HCT116 (cell line): Measurements from ENCODE around the gene MBOAT1. TPM values are rescaled to one million over a fixed set of nuclear protein-coding genes. Genes with fewer than 3 reads are reported as not detected.

ENCODE experiments used
- ATAC-seq: fragments of 200-7000 bp; cut with Tn5 transposase; 2 replicates; pipeline ENCODE4 v1.9.1; 2020; ENCODE audit warnings: mild to moderate bottlenecking, moderate library complexity
- BruUV-seq: library from RNA; stranded (reverse); fragments of 400-500 nt; replicated peaks from 2 replicates; lab custom pipeline; 2021; lab: Mats Ljungman, UMichigan
- CTCF ChIA-PET: fragments of 300-600 bp; sonication (Branson Sonifier 250); formaldehyde crosslinking; loops from one replicate; lab custom pipeline; 2021; ENCODE audit warnings: antibody characterized with exemption; lab: Charles Lee
- POLR2A ChIA-PET: fragments of 300-600, 350-600 bp; sonication (Branson Sonifier 250); formaldehyde crosslinking; loops from one replicate; lab custom pipeline; 2021; ENCODE audit warnings: antibody characterized with exemption; lab: Charles Lee
- RAD21 ChIA-PET, 2 experiments: fragments of 300-600 bp; sonication (Branson Sonifier 250); formaldehyde crosslinking; loops; one replicate each; lab custom pipeline; 2023; ENCODE audit warnings: low total read pairs in 2 of 2; ENCODE audit not compliant: uncharacterized antibody in 2 of 2, unreplicated experiment in 2 of 2, low non-redundant PET in 1 of 2; lab: Charles Lee
- DNase-seq: peaks from one replicate; pipeline ENCODE4 v3.0.0-alpha.2; 2010; ENCODE audit warnings: low read depth, low spot score
- H2AFZ ChIP-seq: fragments of 200-600 bp; shearing (Covaris generic), sonication (generic); 2 replicates; pipeline ENCODE4 v1.6.1; 2017; ENCODE audit warnings: low read depth, mixed run types, mixed read lengths, antibody characterized with exemption, low read length; ENCODE audit not compliant: poor library complexity, severe bottlenecking
- H3K27ac ChIP-seq: 2 replicates; pipeline ENCODE4 v1.5.1; 2012; ENCODE audit warnings: low read depth, low read length
- H3K27me3 ChIP-seq: fragments of 200-600 bp; sonication (generic); 2 replicates; pipeline ENCODE4 v1.6.1; 2016; ENCODE audit warnings: mixed run types, low read length, mixed read lengths; ENCODE audit not compliant: insufficient read depth
- H3K36me3 ChIP-seq, 2 experiments: fragments of 200-500 bp in 1 of 2; fragments of 200-600 bp in 1 of 2; sonication (Bioruptor generic) in 1 of 2; sonication (generic) in 1 of 2; 2 replicates each; pipeline versions ENCODE4 v1.5.1 to v1.6.1; 2014 to 2016; ENCODE audit warnings: low read length in 2 of 2, inconsistent platforms in 1 of 2, mixed read lengths in 1 of 2, mixed run types in 1 of 2; ENCODE audit not compliant: insufficient read depth in 2 of 2, control insufficient read depth in 1 of 2
- H3K4me1 ChIP-seq, 2 experiments: fragments of 200-600 bp in 1 of 2; sonication (generic) in 1 of 2; 2 replicates each; pipeline versions ENCODE4 v1.5.1 to v1.6.1; 2012 to 2017; ENCODE audit warnings: low read length in 2 of 2, inconsistent platforms in 1 of 2, mild to moderate bottlenecking in 1 of 2, mixed read lengths in 1 of 2, mixed run types in 1 of 2, moderate library complexity in 1 of 2; ENCODE audit not compliant: insufficient read depth in 2 of 2, control insufficient read depth in 1 of 2
- H3K4me2 ChIP-seq: fragments of 200-600 bp; sonication (generic); 2 replicates; pipeline ENCODE4 v1.6.1; 2017; ENCODE audit warnings: mixed run types, low read length, mixed read lengths
- H3K4me3 ChIP-seq, 2 experiments: fragments of 200-600 bp in 1 of 2; sonication (generic) in 1 of 2; replicated peaks in 1 of 2; 2 replicates each; pipeline ENCODE4 v1.5.1; 2011 to 2016; ENCODE audit warnings: low read length in 2 of 2, control low read depth in 1 of 2, low read depth in 1 of 2, mild to moderate bottlenecking in 1 of 2, mixed read lengths in 1 of 2, mixed run types in 1 of 2
- H3K79me2 ChIP-seq: fragments of 200-600 bp; sonication (generic); 2 replicates; pipeline ENCODE4 v1.6.1; 2017; ENCODE audit warnings: mild to moderate bottlenecking, mixed run types, low read length, moderate library complexity, mixed read lengths; ENCODE audit not compliant: insufficient read depth
- H3K9ac ChIP-seq: fragments of 200-600 bp; sonication (generic); 2 replicates; pipeline ENCODE4 v1.6.1; 2016; ENCODE audit warnings: low read length, mixed read lengths
- H3K9me2 ChIP-seq: fragments of 200-600 bp; sonication (generic), shearing (Covaris generic); 2 replicates; pipeline ENCODE4 v1.6.1; 2017; ENCODE audit warnings: mixed run types, mild to moderate bottlenecking, moderate library complexity; ENCODE audit not compliant: insufficient read depth
- H3K9me3 ChIP-seq, 2 experiments: fragments of 200-500 bp in 1 of 2; fragments of 200-600 bp in 1 of 2; sonication (Bioruptor generic) in 1 of 2; sonication (generic) in 1 of 2; 2 replicates each; pipeline ENCODE4 v1.6.1; 2014 to 2017; ENCODE audit warnings: low read length in 2 of 2, mixed read lengths in 2 of 2, inconsistent platforms in 1 of 2, low read depth in 1 of 2, mild to moderate bottlenecking in 1 of 2, mixed run types in 1 of 2, moderate library complexity in 1 of 2; ENCODE audit not compliant: control insufficient read depth in 1 of 2, insufficient read depth in 1 of 2
- H4K20me1 ChIP-seq: fragments of 200-600 bp; sonication (generic), shearing (Covaris generic); 2 replicates; pipeline ENCODE4 v1.6.1; 2017; ENCODE audit warnings: mixed run types, mild to moderate bottlenecking, moderate library complexity; ENCODE audit not compliant: insufficient read depth
- EZH2 ChIP-seq: fragments of 200-600 bp; sonication (generic); IDR thresholded peaks from 2 replicates; pipeline ENCODE4 v1.6.1; 2017; ENCODE audit warnings: antibody characterized with exemption, mixed run types
- EZH2phosphoT487 ChIP-seq: fragments of 200-600 bp; IDR thresholded peaks from 2 replicates; pipeline ENCODE4 v1.6.1; 2018; ENCODE audit warnings: antibody characterized with exemption, borderline replicate concordance
- FOSL1 ChIP-seq: IDR thresholded peaks from 2 replicates; pipeline ENCODE4 v1.6.1; 2012; ENCODE audit warnings: low read depth
- JUND ChIP-seq: IDR thresholded peaks from 2 replicates; pipeline ENCODE4 v1.6.1; 2012
- POLR2A ChIP-seq: IDR thresholded peaks from 2 replicates; pipeline ENCODE4 v1.7.0; 2011; ENCODE audit warnings: borderline replicate concordance; ENCODE audit not compliant: insufficient read depth, insufficient read length; ENCODE audit errors: extremely low read depth
- POLR2AphosphoS5 ChIP-seq: IDR thresholded peaks from 2 replicates; pipeline ENCODE4 v1.6.1; 2011; ENCODE audit warnings: mild to moderate bottlenecking, low read depth, low read length, moderate library complexity
- RAD21 ChIP-seq: IDR thresholded peaks from 2 replicates; pipeline ENCODE4 v1.6.1; 2012; ENCODE audit warnings: low read depth, mild to moderate bottlenecking
- REST ChIP-seq: IDR thresholded peaks from 2 replicates; pipeline ENCODE4 v1.6.1; 2012; ENCODE audit warnings: low read depth
- SIN3A ChIP-seq: IDR thresholded peaks from 2 replicates; pipeline ENCODE4 v1.6.1; 2012; ENCODE audit warnings: low read depth
- SRF ChIP-seq: IDR thresholded peaks from 2 replicates; pipeline ENCODE4 v1.6.1; 2012; ENCODE audit warnings: low read depth
- TCF7L2 ChIP-seq: IDR thresholded peaks from 2 replicates; pipeline ENCODE4 v1.7.0; 2011; ENCODE audit warnings: borderline replicate concordance, inconsistent platforms; ENCODE audit not compliant: insufficient read depth, insufficient read length; ENCODE audit errors: extremely low read depth
- ZBTB33 ChIP-seq: IDR thresholded peaks from 2 replicates; pipeline ENCODE4 v1.6.1; 2011; ENCODE audit warnings: mild to moderate bottlenecking, low read length, moderate library complexity; ENCODE audit not compliant: insufficient replicate concordance; ENCODE audit errors: extremely low read depth
- ZNF274 ChIP-seq: fragments of 200-500 bp; sonication (Bioruptor generic); IDR thresholded peaks from 2 replicates; pipeline ENCODE4 v1.6.1; 2014; ENCODE audit warnings: mild to moderate bottlenecking, low read depth, low read length, inconsistent platforms
- intact Hi-C: fragments of 100-400 bp; cut with micrococcal nuclease; formaldehyde crosslinking; loops from 2 replicates; pipeline ENCODE4 v1.10.0; 2022
- total RNA-seq: library from RNA; stranded (reverse); gene quantifications from one replicate; pipeline ENCODE4 v1.2.1, GENCODE V29; 2021; ENCODE audit not compliant: unreplicated experiment

MBOAT1 gene
- total RNA-seq, 1 experiment from 2014 or later: 11.7 TPM

- no peaks in the 10 kb centered on the region for H3K27me3 ChIP-seq
- ChIA-PET POLR2A (no interaction called here), RAD21 (no interaction called here), CTCF (no interaction called here)
- no peaks in the 10 kb centered on the region for H3K4me1 ChIP-seq
- no peaks in the 10 kb centered on the region for H4K20me1 ChIP-seq
- peaks cover 5% of the 10 kb centered on the region; the same call in 1 of the 2 replicates for H3K79me2 ChIP-seq
- no peak for TF ChIP-seq ZNF274
- intact Hi-C loops: no loop called here
- H3K4me3 ChIP-seq: no peak overlapping the region
- H3K27ac ChIP-seq: no peak overlapping the region
- H3K36me3 ChIP-seq: no peaks in the 10 kb centered on the region
- H2AFZ ChIP-seq: no peak overlapping the region
- H3K9me3 ChIP-seq: no peaks in the 10 kb centered on the region
- ATAC-seq (no peak), DNase-seq (no peak)
- H3K9me2 ChIP-seq: no peaks in the 10 kb centered on the region
- no peak overlapping the region for H3K9ac ChIP-seq
- BruUV-seq: no TSS peak
- no peak overlapping the region for H3K4me2 ChIP-seq
Observed at GRCh38 chr6:20191992-20192391, 20.3 kb downstream of the MBOAT1 start.

DNA sequence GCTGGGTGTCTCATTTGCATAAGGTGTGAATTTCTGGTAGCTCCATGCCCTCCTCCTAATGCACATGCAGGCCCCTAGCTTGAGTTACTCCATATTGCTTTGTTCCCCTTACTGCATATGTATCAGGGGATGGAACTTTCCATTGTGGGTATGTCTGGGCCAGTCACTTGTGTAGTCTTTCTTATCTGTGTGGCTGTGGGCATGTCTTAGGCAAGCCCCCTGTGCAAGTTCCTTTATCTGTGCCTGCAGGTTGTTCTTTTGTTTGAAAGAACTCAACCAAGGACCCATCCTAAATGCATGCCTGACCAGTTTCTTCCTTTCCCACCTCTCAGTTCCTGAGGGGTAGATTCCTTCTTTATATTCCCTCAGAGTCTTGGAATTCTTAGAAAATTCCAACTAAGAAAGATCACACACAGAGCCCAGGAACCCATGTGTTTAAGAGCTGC, 23.6 kb downstream of the MBOAT1 start:
- no peak overlapping the region for H3K27ac ChIP-seq
- H3K4me3 ChIP-seq: no peak overlapping the region
- DNase-seq (no peak), ATAC-seq (no peak)
- ChIA-PET CTCF (no interaction called here), POLR2A (no interaction called here), RAD21 (no interaction called here)
- TF ChIP-seq SIN3A: no peak
- no peak for TF ChIP-seq FOSL1
- no peak for TF ChIP-seq TCF7L2
- TF ChIP-seq SRF: no peak
- TF ChIP-seq REST: no peak
- no peak for TF ChIP-seq JUND
- no peak for TF ChIP-seq RAD21
- no peak for TF ChIP-seq EZH2
- TF ChIP-seq ZBTB33: no peak
- no peak for TF ChIP-seq EZH2phosphoT487
- TF ChIP-seq POLR2AphosphoS5: no peak
- TF ChIP-seq POLR2A: no peak
- no peak overlapping the region for H2AFZ ChIP-seq
- no peaks in the 10 kb centered on the region for H3K9me3 ChIP-seq
- no peaks in the 10 kb centered on the region for H3K36me3 ChIP-seq
- BruUV-seq: no TSS peak
- no peaks in the 10 kb centered on the region for H4K20me1 ChIP-seq
- no peak overlapping the region for H3K9ac ChIP-seq
- H3K9me2 ChIP-seq: no peaks in the 10 kb centered on the region
- no peaks in the 10 kb centered on the region for H3K27me3 ChIP-seq
- no peaks in the 10 kb centered on the region for H3K79me2 ChIP-seq
- peaks cover 0 to under 1% of the 10 kb centered on the region in 2 experiments; a peak in 1 of 4 replicates for H3K4me1 ChIP-seq
- H3K4me2 ChIP-seq: no peak overlapping the region
- intact Hi-C loops: no loop called here
